Stomach (tissue), 4 donors: ENCODE data around the gene HRH1.

ENCODE experiments used
- CTCF ChIP-seq, 7 experiments: fragments of 450-650 bp in 4 of 7; fragments of 200-600 bp in 3 of 7; sonication (generic) in 3 of 7; IDR thresholded peaks; one replicate each; pipeline ENCODE4 v1.5.1; 2016 to 2019; ENCODE audit warnings: antibody characterized with exemption in 7 of 7, control low read depth in 2 of 7, mild to moderate bottlenecking in 1 of 7
- POLR2AphosphoS5 ChIP-seq, 3 donors: sonication (generic); formaldehyde crosslinking; IDR thresholded peaks; one replicate each; pipeline ENCODE4 v1.6.1; 2016; ENCODE audit warnings: antibody characterized with exemption in 3 of 3

- TF ChIP-seq CTCF (IDR thresholded peaks at IDR 0.05) (no peak), POLR2AphosphoS5 (IDR thresholded peaks at IDR 0.05) (no peak)
Observed at GRCh38 chr3:11117591-11117990, 36.7 kb upstream of the HRH1 start.
